GM19193 (cell line): ENCODE measurements around the gene CNP.

Experiments
- POLR2A ChIP-seq: IDR thresholded peaks from 4 replicates; pipeline ENCODE4 v1.6.1; 2011; ENCODE audit not compliant: insufficient read depth, insufficient read length; ENCODE audit errors: extremely low read depth

Gene CNP

DNA sequence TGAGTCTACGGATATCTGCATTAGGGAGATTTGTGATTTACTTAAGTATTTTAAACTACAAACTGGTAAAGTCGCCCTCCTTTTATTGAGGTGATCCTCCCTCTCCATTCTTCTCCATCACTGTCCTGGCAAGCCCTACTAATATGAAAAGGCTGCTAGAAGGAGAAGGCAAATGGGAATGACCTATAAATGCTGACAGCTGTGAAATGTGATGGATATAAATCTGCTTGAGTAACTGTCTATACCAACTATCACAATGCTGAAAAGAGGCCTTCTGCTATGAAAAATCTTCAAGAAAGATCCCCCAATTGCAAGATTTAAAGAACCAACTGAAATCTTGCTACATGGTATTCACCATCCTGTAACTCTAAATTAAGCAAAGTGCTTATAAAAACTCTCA is 35.1 kb downstream of the CNP start:
- TF ChIP-seq POLR2A: no peak

DNA sequence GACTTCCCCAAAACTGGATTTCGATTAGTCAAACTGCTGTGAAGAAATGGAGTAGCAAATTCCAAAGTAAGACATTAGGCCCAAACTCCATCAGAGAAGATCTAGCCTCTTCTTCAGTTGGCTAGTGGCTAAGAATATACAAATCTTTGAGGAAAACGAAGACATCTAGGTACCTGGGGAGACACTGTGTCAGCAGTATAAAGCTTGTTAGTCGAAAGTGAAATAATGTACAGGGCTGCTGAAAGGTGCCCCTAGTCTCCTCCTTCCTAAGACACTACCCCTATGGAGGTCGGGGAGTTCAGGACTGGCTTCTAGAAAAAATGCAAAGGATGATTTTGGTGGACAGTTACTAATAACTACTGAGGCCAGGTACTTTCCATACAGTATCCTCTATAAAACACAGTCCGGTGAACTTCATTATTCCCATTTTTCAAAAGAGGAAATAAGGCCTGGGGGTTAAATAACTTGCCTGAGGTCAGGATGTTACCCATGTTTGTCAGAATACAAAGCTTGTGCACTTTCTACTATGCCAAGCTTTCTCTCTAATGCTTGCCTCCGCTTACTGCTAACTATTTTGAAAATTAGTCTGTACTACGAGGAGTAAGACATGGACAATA is 35.7 kb downstream of the CNP start:
- no peak for TF ChIP-seq POLR2A

DNA sequence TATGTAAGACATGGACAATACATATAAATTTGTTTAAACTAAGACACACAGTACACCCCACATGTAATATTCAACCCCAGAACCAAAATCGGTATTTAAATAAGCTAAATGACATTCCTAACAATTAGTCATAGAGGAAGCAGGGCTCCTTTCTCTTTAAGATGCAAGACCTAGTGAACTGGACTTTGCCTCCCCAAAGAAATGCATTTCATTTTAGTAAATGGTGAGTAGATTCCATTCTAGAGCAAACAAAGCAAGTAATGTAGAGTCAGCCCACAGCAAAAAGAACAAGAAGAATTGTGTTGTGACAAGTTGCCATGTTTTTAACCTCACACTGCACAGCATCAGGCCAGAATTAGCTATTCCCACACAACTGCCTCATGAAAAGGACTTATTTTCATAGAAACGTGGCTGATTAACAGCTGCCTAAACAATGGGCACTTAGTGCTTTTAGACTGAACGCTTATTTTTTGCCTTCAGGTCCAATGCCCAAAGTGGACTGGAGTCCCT is 36.3 kb downstream of the CNP start:
- TF ChIP-seq POLR2A: no peak

DNA sequence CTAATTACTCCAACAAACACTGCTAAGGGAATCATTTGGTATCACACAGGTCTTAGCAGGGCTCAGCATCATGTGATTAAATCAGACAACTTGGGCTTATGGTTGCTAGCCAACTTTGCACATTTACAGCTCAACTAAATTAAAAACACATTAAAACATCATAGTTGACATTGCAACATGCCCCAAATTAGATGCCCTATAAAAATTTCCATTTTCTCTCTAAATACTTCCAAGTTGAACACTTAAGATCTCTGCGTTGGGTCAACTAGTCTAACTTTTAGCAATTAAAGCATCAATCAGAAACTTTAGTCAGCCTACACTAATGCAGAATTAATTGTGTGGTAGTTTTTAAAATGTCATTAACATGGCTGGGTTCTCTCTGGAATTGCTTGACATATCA is 38.6 kb downstream of the CNP start:
- TF ChIP-seq POLR2A: no peak

DNA sequence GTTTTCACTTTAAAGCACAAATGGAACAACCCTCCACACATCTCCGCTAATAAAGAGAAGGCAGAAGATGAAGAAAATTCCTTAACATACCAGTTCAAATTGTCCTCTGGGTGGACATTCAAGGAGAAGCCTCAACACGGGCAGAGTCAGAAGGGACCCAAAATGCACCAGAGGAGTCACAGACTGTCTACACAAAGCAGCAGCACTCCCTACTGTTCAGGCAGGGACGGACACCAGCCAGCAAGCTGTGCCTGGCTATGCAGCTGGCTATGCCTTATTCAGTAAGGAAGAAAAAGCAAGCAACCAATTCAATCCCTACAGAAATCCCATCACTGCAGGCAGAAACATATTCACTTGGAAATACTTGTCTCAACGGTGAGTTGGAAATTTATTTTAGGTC is 42.6 kb downstream of the CNP start:
- TF ChIP-seq POLR2A: no peak

DNA sequence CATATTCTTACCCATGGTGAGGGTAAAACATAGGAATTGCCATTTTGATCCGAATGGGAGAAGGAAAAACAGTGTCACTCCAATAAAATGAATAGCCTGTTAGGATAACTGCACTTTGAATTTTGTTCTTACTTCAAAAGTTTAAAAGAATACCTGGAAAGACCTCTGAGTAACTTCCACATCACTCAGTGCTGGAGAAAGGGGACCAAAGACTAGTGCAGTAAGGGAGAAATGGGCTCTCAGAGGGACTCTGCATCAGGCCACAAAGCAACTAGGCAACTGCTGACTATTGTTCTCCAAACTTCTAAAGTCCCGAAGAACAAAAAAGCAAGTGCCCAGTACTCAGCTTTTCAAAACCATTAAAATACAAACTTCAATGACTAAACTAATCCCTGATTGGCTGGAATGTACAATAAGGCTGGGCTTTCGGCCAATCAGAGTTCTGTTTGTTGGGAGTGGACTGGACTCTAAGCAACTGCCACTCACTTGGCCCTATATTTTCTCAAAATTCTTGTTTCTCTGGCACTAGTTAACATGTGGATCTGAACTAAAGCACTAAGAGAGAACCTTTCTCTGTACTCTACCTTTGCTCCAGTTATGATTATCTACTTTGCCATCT is 44.4 kb downstream of the CNP start:
- TF ChIP-seq POLR2A: no peak

DNA sequence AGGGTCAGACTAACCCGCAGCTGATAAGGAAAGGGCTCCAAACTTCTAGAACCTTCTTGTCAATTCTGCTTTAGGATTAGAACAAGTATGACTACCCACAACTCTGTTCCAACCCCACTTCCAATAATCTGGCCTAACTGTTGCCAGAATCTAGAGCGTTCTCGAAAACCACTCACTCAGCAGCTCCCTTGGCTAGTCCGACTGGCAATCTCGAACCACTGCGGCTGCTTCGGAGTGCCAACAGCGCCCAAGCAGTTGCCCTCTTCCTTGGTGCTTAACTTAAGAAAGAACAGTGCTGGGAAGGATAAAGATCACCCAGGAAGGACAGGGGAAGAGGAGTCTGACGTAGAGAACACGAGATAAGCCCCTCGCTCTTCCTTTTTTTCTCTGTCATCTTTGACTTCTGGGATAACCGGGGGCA is 49.8 kb downstream of the CNP start:
- TF ChIP-seq POLR2A: no peak

DNA sequence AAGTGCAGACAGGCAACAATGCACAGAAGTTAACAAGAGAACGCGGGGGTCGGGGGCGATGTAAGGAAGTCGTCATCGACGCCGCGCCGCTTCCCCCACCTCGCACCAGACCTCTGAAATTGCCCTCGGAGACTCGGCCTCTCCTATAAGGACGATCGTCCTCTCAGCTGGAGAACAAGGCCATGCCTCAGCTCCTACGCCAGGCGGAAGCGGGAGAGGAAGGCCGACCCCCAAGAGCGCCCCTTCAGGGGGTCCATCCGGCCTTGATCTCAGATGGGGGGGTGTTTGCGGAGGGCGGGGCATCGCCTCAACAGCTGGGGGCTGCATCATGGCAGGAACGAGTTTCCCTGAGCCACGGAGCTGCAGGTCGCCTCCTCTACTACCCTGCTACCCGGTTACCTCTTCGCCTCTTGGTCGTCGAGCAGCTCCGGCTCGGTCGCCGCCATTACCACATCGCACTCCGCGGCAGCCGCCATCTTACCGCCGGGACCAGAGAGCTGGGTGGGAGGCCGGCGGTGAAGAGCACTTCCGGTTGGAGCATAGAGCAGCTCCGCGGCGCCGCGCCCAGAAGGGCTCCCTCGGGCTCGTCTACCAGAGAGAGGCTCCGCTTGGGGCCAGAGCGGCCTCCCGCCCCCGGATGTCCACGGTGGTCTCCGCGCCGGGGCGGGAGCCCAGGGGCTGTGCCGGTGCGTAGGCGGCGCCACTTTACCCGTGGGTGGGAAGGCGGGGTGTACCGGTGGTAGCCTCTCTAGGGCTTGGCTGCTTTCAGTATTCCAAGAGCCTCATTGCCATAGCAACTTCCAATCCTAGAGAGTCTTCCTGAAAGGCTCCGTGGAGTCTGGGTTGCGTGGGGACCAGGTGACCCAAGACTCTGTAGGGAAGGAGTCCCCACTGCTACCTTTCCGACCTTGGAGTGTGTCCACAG is 50.6 kb downstream of the CNP start, which contains the start of gene DNAJC7:
DNAJC7 (minus strand) TSS at position 499 of the 925 bp plus-strand sequence; CDS start at position 476, 23 bp downstream.
- TF ChIP-seq POLR2A: peak; percentile 93

DNA sequence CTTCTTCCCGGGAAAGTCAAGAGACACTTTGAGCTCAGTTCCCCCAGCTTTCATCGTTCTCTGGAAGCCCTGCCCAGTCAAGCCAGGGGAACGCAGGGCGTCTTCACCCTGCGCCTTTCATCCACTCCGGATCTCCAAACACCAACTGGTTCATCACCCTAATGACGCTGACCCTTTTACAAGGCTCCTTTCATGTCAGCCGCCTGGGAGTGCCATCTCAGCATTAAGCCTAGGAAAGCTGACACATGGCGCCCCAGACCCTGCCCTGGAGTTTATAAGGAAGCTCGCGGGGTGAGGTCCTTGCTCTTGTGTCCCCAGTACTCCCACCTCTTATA is 51.2 kb downstream of the CNP start:
- no peak for TF ChIP-seq POLR2A

DNA sequence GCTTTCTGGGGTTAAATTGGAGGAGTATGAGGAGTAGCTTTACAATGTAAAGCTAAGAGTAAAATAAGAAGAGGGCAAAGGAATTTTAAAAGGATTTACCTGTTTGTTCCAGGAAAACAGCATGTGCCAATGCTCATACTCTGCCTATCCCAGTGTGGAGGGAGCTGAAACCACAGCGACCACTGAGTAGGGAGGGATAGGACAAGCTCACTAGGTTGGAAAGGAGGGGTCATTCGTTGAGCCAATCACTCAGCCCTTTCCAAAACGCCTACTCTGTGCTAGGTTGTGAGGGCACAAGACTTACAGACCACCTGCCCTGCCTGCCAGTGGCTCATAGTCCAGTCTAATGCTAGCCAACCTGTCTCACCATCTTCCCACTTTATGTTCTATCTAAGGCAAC is 51.7 kb downstream of the CNP start:
- no peak for TF ChIP-seq POLR2A

DNA sequence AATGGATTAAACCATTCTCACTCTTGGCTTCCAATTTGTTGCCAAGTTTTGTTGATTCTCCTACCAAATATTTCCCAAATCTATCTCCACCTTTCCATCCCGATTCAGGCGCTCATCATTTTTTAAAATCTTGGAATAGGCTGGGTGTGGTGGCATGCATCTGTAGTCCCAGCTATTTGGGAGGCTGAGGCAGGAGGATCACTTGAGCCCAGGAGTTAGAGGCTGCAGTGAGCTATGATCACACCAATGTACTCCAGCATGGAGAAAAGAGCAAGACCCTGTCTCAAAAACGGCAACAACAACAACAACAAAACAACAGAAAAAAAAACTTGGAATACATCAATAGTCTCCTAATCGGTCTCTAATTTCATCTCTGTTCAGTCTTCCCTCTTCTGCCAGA is 52.4 kb downstream of the CNP start:
- TF ChIP-seq POLR2A: no peak

DNA sequence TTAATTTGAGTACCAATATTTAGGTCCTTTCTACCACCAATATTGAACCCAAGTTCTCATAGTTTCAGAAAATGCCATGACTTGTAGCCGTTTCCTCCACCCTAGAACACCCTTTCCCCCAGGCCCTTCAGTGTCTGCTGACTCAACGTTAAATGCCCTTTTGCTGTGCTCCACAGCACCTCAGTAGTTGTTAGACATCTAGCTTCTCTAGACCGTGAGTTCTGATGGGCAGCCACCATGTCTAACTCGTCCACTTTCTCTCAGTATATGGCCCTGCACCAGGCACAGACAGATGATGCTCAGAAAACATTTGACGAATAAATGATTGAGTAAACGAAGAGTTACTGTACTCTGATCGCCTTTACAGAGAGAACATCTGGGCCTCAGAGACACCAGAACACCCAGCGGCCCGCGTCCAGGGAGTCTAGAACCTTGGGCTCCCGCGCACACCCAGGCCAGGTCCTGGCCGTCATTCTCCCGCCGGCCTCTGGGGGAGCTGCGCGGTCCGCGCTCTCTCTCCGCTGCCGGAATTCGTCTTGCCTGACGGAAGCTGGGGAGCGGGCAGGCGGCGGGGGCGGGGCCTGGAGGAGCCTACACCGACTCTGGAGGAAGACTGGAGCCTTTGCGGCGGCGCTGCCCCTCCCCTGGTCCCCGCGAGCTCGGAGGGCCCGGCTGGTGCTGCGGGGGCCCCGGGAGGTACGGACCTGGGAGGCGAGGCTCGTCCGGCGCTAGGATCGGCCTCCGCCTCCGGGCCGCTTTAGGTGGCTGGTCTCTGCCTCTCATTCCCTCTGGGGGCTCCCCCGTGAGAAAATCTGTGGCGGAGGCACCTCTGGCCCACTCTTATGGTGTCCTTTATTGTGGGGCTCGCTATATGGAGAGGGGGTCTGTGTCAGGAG is 53.2 kb downstream of the CNP start, which contains the start of gene NKIRAS2:
NKIRAS2 (plus strand) TSS at position 582 of the 896 bp plus-strand sequence. CDS start 1,488 bp downstream, outside the sequence.
- TF ChIP-seq POLR2A: peak; percentile 83

DNA sequence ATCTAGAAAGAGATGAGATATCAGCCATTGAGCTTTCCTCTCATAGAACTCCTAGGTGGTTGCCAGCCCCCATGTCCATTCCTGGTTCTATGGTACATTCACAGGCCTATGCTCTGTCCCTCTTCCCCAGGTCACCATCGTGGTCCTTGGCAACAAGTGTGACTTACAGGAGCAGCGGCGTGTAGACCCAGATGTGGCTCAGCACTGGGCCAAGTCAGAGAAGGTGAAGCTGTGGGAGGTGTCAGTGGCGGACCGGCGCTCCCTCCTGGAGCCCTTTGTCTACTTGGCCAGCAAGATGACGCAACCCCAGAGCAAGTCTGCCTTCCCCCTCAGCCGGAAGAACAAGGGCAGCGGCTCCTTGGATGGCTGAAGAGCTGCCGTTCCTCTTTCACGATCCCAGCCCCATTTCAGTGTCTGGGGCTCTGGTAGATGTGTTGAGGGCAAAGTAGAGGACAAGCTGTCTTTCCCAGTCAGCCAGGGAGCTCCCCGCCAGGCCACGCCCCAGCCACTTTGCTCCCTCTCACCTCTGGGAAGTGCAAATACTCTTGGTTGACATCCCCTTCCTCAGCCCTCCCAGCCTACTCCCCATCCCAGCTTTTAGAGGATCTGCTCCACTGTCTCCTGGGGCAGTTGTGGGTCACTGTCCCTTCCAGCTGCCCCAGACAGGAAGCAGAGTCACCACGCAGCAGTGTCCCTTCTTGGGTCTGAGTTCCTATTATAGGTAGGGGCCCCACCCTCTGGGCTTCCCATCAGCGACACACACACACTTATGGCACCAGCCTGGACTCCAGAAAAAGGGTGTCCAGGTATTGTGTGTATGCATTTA is 57.1 kb downstream of the CNP start:
- TF ChIP-seq POLR2A: no peak

DNA sequence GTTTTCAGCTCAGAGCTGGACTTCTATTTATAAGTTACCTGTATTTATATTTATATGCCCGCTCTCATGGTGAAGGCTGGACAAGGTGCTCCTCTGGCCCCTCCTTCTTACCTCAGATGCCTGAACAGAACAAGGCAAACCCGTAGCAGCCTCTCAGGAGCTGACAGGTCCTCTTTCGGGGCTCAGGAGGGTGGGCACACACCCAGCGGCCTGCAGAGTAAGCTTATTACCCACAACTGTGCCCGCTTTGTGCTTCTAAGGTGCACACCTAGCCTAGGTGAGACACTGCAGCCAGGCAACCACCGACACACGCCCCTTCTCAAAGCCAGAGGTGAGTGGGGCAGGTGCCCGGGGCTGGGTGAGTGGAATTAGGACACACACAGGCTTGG is 58.6 kb downstream of the CNP start:
- no peak for TF ChIP-seq POLR2A
